Colonic mucosa (tissue), 4 donors: ENCODE results near the gene SLC2A10. TPM values are rescaled to one million over a fixed set of nuclear protein-coding genes. Genes with fewer than 3 reads are reported as not detected.

ENCODE experiments used
- DNase-seq: peaks from one replicate; pipeline ENCODE4 v3.0.0-alpha.2; 2020
- H3K27ac ChIP-seq: fragments of 200-600 bp; one replicate; pipeline ENCODE4 v1.8.0; 2021
- H3K27me3 ChIP-seq: fragments of 200-600 bp; one replicate; pipeline ENCODE4 v1.8.0; 2021
- H3K36me3 ChIP-seq: fragments of 200-600 bp; one replicate; pipeline ENCODE4 v1.8.0; 2021
- H3K4me1 ChIP-seq: fragments of 200-600 bp; one replicate; pipeline ENCODE4 v1.8.0; 2021; ENCODE audit warnings: mild to moderate bottlenecking
- H3K4me3 ChIP-seq: fragments of 200-600 bp; one replicate; pipeline ENCODE4 v1.8.0; 2021
- H3K9ac ChIP-seq, 2 donors: one replicate each; pipeline ENCODE4 v1.7.0; 2013; ENCODE audit warnings: control low read depth in 2 of 2, low read depth in 2 of 2, low read length in 2 of 2
- H3K9me3 ChIP-seq: fragments of 200-600 bp; one replicate; pipeline ENCODE4 v1.8.0; 2021
- intact Hi-C: fragments of 100-400 bp; cut with DNase I; formaldehyde crosslinking; loops from one replicate; pipeline ENCODE4 v1.14.1; 2022
- total RNA-seq, 2 donors: library from RNA; stranded (reverse); fragmentation: NEBNext Ultra II Directional in 1 of 2; extraction: Animal tissue kit (Norgen Biotek cat#: 25700) in 1 of 2; gene quantifications; one replicate each; pipeline ENCODE4 v1.2.1, GENCODE V29; 2021
- TF ChIP-seq, protein P1 (sequence below): fragments of 200-600 bp; IDR thresholded peaks from one replicate; pipeline ENCODE4 v1.8.0; 2022; ENCODE audit warnings: antibody characterized with exemption, mild to moderate bottlenecking
- donor health status: healthy.
- donor health status: DM: no; HTN: no; CAD: no.
- donor health status: DM: no; HTN: no; CAD: no.

The SLC2A10 gene
- total RNA-seq, 2 donors from 2014 or later, result 28.3 to 43.6 TPM

DNA sequence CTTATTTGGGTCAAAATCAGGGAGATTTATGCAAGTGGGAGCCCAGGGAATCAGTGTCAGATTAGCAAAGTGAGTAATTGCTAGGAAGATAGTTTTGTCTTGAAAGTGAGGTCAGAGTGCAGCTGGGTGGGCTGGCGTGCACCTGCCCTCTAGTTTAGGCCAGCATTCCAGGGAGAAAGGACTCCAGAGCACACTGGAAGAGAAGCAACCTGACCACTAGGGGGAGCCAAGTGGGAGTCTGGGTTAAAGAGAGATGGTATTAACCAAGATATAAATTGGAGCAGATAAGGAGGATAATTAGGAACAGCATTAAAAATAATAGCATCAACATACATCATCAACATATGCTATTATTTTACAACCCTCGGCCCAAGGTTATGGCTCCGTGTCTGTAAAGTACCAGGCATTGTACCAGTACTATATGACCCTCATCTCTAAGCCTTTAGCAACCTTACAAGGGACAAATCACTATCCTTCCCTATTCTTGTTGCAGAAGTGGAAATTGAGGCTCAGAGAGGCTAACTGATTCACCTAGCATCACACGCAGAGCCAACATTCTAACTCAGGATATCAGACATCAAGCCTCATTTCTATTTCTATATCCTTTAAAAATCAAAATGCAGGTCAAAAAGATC is 57.8 kb downstream of the SLC2A10 start:
- no peak overlapping the region for H3K27ac ChIP-seq
- peak; percentile 60 for DNase-seq
- no peaks in the 10 kb centered on the region for H3K9me3 ChIP-seq
- TF ChIP-seq, protein P1, sequence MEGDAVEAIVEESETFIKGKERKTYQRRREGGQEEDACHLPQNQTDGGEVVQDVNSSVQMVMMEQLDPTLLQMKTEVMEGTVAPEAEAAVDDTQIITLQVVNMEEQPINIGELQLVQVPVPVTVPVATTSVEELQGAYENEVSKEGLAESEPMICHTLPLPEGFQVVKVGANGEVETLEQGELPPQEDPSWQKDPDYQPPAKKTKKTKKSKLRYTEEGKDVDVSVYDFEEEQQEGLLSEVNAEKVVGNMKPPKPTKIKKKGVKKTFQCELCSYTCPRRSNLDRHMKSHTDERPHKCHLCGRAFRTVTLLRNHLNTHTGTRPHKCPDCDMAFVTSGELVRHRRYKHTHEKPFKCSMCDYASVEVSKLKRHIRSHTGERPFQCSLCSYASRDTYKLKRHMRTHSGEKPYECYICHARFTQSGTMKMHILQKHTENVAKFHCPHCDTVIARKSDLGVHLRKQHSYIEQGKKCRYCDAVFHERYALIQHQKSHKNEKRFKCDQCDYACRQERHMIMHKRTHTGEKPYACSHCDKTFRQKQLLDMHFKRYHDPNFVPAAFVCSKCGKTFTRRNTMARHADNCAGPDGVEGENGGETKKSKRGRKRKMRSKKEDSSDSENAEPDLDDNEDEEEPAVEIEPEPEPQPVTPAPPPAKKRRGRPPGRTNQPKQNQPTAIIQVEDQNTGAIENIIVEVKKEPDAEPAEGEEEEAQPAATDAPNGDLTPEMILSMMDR, result peak; percentile 52
- no peaks in the 10 kb centered on the region for H3K36me3 ChIP-seq
- H3K27me3 ChIP-seq, result no peaks in the 10 kb centered on the region
- no peaks in the 10 kb centered on the region for H3K4me1 ChIP-seq
- intact Hi-C loops, result loop anchor here (10.0 kb wide), 1 partner anchor 128 kb away; the partner anchor contains the start of gene EYA2
- no peak overlapping the region for H3K9ac ChIP-seq
- H3K4me3 ChIP-seq, result no peak overlapping the region

DNA sequence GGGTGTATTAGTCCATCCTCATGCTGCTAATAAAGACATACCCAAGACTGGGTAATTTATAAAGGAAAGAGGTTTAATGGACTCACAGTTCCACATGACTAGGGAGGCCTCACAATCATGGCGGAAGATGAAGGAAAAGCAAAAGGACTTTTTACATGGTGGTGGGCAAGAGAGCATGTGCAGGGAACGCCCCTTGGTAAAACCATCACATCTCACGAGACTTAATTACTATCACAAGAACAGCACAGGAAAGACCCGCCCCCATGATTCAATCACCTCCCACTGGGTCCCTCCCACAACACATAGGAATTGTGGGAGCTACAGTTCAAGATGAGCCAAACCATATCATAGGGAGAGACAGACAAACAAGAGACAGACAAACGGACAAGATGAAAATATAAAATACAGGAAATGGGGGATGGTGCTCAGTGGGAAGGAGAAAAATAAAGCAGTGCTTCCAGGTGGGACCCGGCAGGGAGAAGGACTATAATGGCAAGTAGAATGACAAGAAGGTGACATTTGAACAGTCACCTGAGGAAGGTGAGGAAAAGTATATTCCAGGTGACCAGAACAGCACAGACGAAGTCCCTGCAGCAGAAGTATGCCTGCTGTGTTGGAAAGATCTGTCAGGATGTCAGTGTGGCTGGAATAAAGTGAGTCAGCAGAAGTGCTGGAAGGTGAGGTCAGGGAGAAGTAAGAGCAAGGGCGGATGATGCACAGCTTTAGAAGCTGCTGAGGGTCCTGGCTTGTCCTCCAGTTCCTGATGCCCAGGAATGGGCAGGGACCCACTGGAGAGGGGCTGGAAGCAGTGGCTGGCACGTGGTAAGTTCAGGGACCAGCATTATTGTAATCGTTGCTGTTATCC is 61.1 kb downstream of the SLC2A10 start:
- no peaks in the 10 kb centered on the region for H3K4me1 ChIP-seq
- no peak for DNase-seq
- H3K27me3 ChIP-seq, result no peaks in the 10 kb centered on the region
- TF ChIP-seq, protein P1, result no peak
- intact Hi-C loops, result no loop called here
- H3K36me3 ChIP-seq, result no peaks in the 10 kb centered on the region
- H3K9me3 ChIP-seq, result no peaks in the 10 kb centered on the region
- H3K9ac ChIP-seq, result no peak overlapping the region
- no peak overlapping the region for H3K4me3 ChIP-seq
- no peak overlapping the region for H3K27ac ChIP-seq

DNA sequence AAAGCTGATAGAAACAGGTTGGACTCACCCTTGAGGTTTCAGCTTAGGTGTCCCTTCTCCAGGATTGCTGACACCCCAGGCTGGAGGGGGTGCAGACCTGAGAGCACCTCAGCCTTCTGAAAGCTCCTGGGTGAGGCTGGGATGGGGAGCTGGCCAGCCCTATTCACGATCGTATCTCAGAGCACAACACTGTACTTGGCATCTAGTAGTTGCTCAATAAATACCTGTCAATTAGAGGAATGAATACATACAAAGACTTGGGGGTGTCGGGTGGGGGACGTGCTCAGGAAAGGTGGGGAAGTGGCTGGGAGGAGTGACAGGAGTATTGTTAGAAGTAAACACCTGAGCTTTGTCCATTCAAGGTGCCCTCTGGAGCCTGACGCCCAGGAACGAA is 61.7 kb downstream of the SLC2A10 start:
- Histone ChIP-seq H3K27ac (no peak overlapping the region), H3K36me3 (no peaks in the 10 kb centered on the region), H3K9me3 (no peaks in the 10 kb centered on the region), H3K9ac (no peak overlapping the region), H3K4me1 (no peaks in the 10 kb centered on the region), H3K4me3 (no peak overlapping the region), H3K27me3 (no peaks in the 10 kb centered on the region)
- TF ChIP-seq, protein P1, result no peak
- no peak for DNase-seq
- intact Hi-C loops, result no loop called here

DNA sequence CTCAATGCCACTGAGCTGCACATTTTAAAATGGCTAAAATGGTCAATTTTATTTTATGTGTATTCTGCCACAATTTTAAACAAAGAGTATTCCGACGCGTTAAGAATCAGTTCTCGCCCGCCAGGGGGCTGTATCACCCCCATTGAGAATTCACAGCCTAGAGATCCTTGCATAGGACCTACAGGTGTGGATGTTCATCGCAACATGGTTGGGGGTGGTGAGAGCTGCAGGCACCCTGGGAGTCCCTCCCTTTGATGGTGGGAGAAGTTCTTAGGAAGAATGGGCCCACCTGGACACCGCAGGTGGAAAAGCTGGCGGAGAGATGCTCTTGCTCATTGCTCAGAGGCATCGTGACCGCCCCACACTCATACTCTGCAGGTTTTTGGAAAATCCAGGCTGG is 63.5 kb downstream of the SLC2A10 start:
- Histone ChIP-seq H3K27ac (no peak overlapping the region), H3K4me3 (no peak overlapping the region), H3K4me1 (no peaks in the 10 kb centered on the region), H3K36me3 (no peaks in the 10 kb centered on the region), H3K9ac (no peak overlapping the region), H3K27me3 (no peaks in the 10 kb centered on the region), H3K9me3 (no peaks in the 10 kb centered on the region)
- TF ChIP-seq, protein P1, result no peak
- DNase-seq, result no peak
- intact Hi-C loops, result no loop called here

DNA sequence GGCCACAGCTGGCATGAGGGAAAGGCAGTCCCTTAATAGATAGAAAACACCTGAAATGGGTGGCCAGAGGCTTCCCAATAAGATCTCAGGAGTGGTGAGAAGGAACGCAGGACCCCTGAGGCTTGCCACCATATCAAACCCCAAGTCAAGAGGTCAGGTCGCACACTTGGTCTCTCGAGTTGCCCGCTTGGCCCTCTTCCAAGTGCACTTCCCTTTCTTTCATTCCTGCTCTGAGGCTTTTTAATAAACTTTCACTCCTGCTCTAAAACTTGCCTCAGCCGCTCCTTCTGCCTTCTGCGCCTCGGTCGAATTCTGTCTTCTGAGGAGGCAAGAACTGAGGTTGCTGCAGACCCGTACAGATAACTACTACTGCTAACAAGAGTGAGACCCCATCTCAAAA is 64.2 kb downstream of the SLC2A10 start:
- intact Hi-C loops, result no loop called here
- Histone ChIP-seq H3K36me3 (no peaks in the 10 kb centered on the region), H3K9me3 (no peaks in the 10 kb centered on the region), H3K4me1 (no peaks in the 10 kb centered on the region), H3K27ac (no peak overlapping the region), H3K4me3 (no peak overlapping the region), H3K9ac (no peak overlapping the region), H3K27me3 (no peaks in the 10 kb centered on the region)
- TF ChIP-seq, protein P1, result no peak
- no peak for DNase-seq
